ENCODE data around the gene ZBTB4.
"Not testable (repeated sequence)": the region's sequence is repeated elsewhere in the genome, so short reads cannot be mapped to it uniquely, and the experiment has no call there.

The ZBTB4 gene

GRCh38 chr17:7474767-7475166 lies 4.7 kb downstream of the ZBTB4 start:
- DNase-seq (ENCODE audit: low read depth in 1 of 2, low spot score in 1 of 2): not testable (repeated sequence)

- DNase-seq (ENCODE audit: low read depth in 1 of 2, low spot score in 1 of 2): no peak
These were observed 7.7 kb downstream of the ZBTB4 start for GRCh38 chr17:7471729-7472128.

- DNase-seq (ENCODE audit: low read depth in 1 of 2, low spot score in 1 of 2): not testable (repeated sequence)
These were observed 8.9 kb downstream of the ZBTB4 start for GRCh38 chr17:7470457-7470973.

GRCh38 chr17:7469843-7470242 lies 9.6 kb downstream of the ZBTB4 start:
- not testable (repeated sequence) for DNase-seq (ENCODE audit: low read depth in 1 of 2, low spot score in 1 of 2)

- DNase-seq (ENCODE audit: low read depth in 1 of 2, low spot score in 1 of 2): no peak
These were observed 10.5 kb downstream of the ZBTB4 start for GRCh38 chr17:7468804-7469389.

GRCh38 chr17:7468290-7468689 lies 11.1 kb downstream of the ZBTB4 start:
- no peak for DNase-seq (ENCODE audit: low read depth in 1 of 2, low spot score in 1 of 2)

- DNase-seq (ENCODE audit: low read depth in 1 of 2, low spot score in 1 of 2): no peak
These were observed 11.9 kb downstream of the ZBTB4 start for GRCh38 chr17:7467498-7467897.

GRCh38 chr17:7466639-7467341 lies 12.6 kb downstream of the ZBTB4 start:
- DNase-seq (ENCODE audit: low read depth in 1 of 2, low spot score in 1 of 2): no peak

- DNase-seq (ENCODE audit: low read depth in 1 of 2, low spot score in 1 of 2): no peak
These were observed 13.2 kb downstream of the ZBTB4 start for GRCh38 chr17:7466318-7466638.

GRCh38 chr17:7465597-7466275 lies 13.7 kb downstream of the ZBTB4 start:
- DNase-seq (ENCODE audit: low read depth in 1 of 2, low spot score in 1 of 2): no peak

- no peak for DNase-seq (ENCODE audit: low read depth in 1 of 2, low spot score in 1 of 2)
These were observed 15.3 kb downstream of the ZBTB4 start for GRCh38 chr17:7464081-7464480.

GRCh38 chr17:7463372-7463846 lies 16.0 kb downstream of the ZBTB4 start:
- no peak for DNase-seq (ENCODE audit: low read depth in 1 of 2, low spot score in 1 of 2)

GRCh38 chr17:7462474-7463371 lies 16.7 kb downstream of the ZBTB4 start:
- DNase-seq (ENCODE audit: low read depth in 1 of 2, low spot score in 1 of 2): no peak

GRCh38 chr17:7460850-7461660 lies 18.4 kb downstream of the ZBTB4 start:
- no peak for DNase-seq (ENCODE audit: low read depth in 1 of 2, low spot score in 1 of 2)

GRCh38 chr17:7459961-7460545 lies 19.4 kb downstream of the ZBTB4 start:
- DNase-seq (ENCODE audit: low read depth in 1 of 2, low spot score in 1 of 2): no peak

- no peak for DNase-seq (ENCODE audit: low read depth in 1 of 2, low spot score in 1 of 2)
These were observed 31.0 kb downstream of the ZBTB4 start for GRCh38 chr17:7448461-7448860.

GRCh38 chr17:7445619-7445968 lies 33.8 kb downstream of the ZBTB4 start:
- DNase-seq (ENCODE audit: low read depth in 1 of 2, low spot score in 1 of 2): no peak

- DNase-seq (ENCODE audit: low read depth in 1 of 2, low spot score in 1 of 2): no peak
These were observed 34.5 kb downstream of the ZBTB4 start, which contains the start of gene CHRNB1 for GRCh38 chr17:7444682-7445618. CHRNB1 (plus strand) TSS chr17:7445061; CDS start chr17:7445128, 67 bp downstream.

Data from stimulated activated CD4-positive, alpha-beta T cell treated with anti-CD3 and anti-CD28 coated beads, Interleukin-15, amount 100 ng/mL, for 1 hour (primary cell).